A172 (cell line): Measurements from ENCODE around the gene PNMA8A. TPM values are rescaled to one million over a fixed set of nuclear protein-coding genes. Genes with fewer than 3 reads are reported as not detected.

Experiments
- DNase-seq: peaks from one replicate; pipeline ENCODE4 v3.0.0-alpha.2; 2015; ENCODE audit warnings: low spot score
- total RNA-seq: library from RNA; depleted of rRNA; stranded (reverse); fragments of >200 nt; shearing (Covaris generic); gene quantifications from 2 replicates; pipeline ENCODE4 v1.2.3, GENCODE V29; 2014

Gene PNMA8A
- total RNA-seq, 1 experiment from 2014 or later = not detected

DNA sequence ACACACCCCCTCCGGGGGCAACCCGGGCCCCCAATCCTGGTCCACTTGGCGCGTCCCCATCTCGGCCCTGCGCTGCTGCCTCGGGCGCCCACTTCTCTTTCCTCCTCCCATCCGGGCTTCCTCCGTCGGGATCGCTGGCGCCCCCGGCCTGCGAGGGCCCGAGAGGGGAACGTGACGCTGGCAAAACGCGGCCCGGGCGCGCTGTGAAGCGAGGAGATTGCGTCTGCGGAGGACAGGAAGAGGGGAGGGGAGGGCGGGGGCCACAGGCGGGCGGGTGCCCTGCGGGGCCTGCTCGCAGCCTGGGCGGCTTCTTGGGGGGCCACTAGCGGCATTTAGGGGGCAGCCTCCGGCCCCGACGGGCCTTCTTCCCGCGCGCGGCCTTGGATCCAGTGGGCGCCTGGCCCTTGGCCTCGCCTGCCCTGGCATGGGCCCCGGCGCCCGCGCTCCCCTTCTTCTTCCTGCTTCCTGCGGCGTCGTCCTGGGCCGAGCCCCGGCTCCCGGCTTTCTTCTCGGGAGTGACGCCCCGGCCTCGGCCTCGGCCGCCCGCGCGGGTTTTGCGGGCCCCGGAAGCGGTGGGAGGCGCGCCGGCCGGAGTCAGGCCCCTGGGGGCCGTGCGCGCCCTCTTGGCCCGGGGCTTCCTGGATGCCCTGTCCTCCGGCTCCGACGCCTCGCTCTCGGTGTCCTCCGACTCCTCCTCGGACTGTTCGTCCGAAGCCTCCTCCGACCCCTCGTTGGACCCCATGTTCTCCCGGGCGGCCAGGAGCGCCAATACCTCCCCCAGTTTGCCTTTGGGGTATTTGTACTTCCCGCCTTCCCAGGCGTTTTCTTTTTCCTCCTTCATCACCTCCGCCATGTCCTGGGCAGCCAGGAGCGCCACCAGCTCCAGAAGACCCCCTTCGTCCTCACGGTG lies 22.1 kb upstream of the PNMA8A start:
- no peak for DNase-seq

DNA sequence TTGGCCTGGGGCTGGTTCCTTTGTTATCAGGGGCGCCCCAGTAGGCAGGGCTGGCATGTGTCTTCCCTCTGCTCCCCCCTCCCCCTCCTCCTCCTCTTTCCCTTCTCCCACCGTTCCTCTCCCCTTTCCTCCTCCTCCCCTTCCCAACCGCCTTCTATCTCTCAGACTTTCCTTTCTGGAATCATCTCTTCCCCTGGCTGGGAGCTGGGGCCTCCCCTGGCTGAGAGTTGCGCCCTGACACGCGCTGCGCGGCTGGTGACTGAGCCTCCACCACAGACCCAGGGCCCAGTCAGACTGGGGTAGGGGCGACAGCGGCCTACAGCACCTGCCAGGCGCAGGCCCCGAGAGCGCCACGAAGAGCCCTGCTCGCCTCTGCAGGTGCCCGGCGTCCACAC lies 21.5 kb upstream of the PNMA8A start:
- no peak for DNase-seq

DNA sequence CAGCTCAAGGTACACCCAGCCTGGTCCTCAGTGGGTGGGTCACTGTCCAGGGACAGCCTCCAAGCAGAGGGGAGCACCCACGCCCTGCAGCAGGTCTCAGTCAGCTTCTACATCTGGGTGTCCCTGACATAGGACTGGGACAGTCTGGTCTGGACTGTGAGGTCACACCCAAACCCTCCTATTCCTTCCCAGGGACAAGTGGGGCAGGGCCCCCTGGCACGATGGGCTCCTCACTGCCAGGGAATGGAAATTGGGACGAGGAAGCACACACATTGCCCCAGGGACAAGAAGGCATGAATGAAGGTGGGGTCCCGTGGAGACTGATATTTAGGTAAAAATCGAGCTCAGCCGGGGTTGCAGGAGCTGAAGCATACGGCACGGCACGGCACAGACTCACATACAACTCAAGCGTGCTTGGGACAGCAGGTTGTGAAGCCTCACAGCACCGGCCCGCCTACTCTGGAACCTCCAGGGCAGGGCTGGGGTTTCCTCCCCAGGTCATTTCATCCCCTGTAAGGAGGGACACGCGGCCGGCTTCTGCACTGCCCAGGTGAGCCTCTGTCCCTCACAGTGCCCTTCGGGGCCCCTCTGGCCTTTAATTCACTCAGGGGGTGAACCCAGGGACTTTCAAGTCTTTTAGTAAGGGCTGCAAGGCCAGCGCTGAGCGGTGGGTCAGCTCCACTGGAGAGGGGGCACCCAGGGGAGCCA lies 20.8 kb upstream of the PNMA8A start:
- DNase-seq = no peak

- no peak for DNase-seq
These were observed 19.4 kb upstream of the PNMA8A start for GRCh38 chr19:46490774-46491173.

DNA sequence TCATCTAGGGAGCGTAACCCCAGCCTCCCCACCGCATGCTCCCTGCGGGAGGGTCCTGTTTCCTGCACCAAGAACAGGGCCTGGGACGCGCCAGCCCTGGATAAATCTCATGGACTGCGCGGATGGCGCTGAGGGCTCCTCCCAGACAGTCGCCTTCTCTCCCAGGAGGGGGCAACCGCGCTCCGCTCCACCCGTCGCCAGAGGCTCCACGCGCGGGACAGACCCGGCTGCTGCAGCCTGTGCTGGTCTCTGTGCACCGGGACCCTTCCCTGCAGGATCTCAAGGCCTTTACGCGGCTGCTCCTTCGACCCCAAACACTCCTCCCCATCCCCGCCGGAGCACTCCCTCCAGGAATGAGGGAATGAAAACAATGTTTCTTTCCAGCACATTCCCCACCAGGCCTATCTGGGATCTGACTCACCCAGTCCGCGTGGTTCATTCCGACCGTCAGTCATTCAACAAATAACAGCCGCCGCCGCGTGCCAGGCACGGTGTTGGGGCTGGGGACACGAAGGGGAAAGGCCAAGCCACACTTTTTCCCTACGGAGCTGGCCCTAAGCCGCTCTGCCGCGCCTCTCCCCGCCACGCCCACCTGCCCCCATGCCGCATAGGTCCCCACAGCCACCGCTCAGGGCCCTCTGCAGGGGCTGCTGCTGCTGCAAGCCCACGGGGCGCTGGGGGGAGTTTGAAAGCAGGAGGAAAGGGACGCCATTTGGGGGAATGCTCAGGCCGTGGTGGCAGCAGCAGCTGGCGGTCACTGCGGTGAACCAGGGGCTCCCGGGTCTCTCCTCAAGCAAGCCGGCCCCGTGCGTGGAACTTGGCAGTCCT lies 18.3 kb upstream of the PNMA8A start:
- DNase-seq = no peak

DNA sequence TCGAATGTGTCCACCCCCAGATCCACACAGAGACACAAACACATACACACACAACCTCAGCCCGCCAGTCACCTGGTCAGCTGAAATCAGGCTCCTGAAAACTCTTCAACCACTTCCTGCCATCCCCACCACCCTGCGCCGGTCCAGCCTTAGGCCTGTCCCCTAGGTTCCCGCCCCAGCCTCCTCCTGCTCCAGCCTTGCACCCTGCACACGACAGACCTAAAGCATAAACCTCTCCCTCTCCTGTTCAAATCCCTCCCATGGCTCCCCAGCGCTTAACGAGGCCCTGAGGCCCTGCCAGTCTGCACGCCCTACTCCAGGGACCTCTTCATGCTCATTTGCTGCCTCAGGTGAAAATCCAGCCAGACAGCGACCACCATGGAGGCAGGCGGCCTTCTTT lies 17.2 kb upstream of the PNMA8A start:
- no peak for DNase-seq

DNA sequence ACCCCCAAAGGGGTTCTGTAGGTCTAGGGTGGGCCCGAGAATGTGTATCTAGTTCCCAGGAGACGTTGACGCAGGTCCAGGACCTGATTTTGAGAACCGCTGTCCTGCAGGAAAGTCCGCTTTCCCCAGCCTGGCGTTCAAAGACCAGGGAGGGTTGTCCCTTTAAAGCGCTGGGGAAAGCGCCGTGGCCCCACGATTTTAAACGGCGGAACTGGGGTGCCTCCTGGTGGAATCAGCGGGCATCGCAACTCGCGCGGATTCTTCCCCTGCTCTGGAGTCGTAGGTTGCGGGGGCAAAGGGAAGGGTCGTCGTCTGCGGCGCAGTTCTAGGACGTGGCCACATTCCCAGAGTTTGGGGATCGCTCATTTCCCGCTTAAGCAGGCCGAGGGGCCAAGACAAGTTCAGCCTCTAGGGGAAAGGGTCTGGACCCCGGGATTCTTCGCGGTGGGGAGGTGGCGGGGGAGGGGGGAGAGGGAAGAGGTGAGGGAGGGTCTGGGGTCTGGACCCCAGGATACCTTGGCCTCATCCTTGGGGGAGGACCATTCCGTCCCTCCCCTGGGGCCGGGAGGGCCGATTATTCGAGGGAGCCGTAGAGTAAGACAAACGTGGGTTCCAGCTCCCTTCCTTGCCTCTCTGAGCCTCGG lies 16.6 kb upstream of the PNMA8A start:
- peak; percentile 36 for DNase-seq

DNA sequence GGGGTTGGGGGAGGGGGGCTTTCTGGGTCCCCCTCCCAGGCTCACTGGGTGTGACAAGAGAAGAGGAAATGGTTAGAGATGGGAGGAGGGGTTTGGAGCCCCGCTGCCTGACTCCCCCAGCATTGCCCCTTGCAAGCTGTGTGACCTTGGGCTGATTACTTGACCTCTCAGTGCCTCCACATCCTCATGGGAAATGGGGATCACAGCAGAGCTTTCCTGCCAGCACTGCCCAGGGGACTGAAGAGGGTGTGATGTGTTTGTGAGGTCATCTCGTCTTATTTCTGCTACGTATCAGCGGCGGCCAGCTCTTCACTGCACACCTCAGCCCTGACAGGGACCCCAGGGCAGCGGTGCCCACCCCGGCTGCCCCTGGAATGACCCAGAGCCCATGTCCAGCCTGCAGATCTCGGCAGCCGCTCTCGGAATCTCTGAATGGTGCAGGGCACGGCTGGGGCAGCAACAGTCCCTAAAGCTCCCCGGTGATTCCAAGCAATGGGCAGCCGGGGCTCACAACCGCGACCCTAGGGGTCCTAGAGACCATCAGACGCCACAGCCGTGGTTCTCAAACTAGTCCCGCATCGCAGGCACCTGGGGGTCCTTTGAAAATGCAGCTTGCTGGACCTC lies 15.9 kb upstream of the PNMA8A start:
- no peak for DNase-seq

- no peak for DNase-seq
These were observed 15.0 kb upstream of the PNMA8A start for GRCh38 chr19:46486358-46486757.

DNA sequence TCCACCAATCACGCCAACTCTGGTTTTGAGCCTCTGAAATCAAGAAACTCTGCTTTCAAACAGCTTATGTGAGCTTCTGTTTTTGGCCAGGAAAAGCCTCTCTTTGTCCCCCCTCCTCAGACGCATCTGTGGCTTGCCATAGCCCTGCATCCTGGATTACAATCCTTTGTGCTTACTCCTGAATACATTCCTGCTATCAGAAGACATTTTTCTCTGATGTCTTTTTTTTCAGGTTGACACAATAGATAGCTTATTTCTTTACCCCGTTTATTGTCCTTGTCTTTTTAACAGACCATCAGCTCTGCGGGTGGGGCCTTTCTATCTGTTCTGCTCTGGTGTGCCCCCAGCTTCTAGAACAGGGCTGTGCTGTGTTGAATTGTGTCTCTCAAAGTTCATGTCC lies 13.3 kb upstream of the PNMA8A start:
- no peak for DNase-seq

GRCh38 chr19:46482631-46483030 lies 11.3 kb upstream of the PNMA8A start:
- no peak for DNase-seq

DNA sequence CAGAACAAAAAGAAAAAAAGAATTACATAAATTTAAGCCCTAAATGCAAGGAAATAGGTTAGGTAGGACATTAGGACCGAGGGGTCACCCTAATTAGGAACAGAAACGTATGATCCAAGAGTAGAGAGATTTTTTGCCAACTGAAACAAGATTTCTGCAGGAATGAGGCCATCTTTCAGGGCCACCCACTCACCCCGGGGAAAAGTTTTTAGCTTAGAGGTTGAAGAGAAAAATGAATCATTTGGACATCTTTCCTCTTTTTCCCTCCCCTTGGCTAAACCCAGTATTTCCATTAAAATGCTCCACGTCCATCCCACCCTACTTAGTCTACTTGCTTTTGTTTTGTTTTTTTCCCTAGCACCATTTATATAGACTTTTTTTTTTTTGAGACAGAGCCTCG lies 10.6 kb upstream of the PNMA8A start:
- DNase-seq = no peak

- no peak for DNase-seq
These were observed 10.0 kb upstream of the PNMA8A start for GRCh38 chr19:46481223-46481848.

DNA sequence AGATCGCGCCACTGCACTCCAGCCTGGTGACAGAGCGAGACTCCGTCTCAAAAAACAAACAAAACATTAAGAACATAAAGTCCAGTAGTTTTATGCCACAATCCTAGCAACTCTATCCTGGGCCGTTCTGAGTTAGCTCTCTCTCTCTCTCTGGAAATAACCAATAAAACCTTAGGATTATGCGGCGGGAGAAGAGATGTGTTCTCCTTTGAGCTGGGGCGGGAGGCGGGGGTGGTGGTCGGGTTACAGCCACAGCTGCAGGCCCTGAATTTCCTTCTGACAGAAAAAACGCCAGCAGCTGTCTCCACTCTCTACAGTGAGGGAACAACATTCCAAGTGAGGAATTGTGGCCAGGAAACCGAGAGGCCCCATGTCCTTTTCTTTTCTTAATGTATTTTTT lies 9.1 kb upstream of the PNMA8A start:
- no peak for DNase-seq

GRCh38 chr19:46478356-46478986 lies 7.1 kb upstream of the PNMA8A start:
- DNase-seq = no peak

DNA sequence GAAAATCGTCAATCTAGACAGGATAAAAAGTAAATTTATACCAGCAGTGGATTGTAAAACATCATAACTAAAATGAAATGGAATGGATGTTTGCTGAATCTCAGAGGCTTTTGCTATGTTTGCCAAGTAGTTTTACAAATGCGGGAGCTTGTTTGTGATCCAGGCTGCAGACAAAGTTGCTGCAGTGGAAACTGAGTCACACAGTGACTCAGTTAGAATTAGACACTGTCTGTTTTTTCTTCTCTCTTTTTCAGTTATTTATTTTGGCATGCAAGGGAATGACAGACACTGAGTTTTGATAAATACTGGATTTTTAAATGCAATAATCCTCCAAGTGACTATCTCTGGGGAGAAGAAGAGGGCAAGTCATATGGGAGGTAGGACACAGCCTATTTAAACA lies 4.6 kb upstream of the PNMA8A start:
- DNase-seq = no peak

DNA sequence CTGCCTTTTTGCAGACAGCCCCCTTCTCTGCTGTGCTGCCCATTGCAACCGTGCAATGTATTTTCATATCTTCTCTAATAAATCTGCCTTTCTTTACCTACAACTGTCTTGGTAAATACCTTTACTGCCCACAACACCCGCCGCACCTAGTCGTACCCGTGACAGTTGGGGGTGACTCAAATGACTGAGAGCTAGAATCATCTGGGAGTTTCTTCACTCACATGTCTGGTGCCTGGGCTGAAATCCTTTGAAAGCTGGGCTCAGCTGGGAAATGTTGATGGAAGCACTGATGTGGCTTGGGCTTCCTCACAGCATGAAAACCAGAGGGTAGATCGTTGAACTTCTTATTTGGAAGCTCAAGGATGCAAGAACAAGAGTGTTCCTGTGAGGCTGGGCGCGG lies 2.8 kb upstream of the PNMA8A start:
- DNase-seq = no peak

- DNase-seq = no peak
These were observed 1.2 kb upstream of the PNMA8A start for GRCh38 chr19:46472592-46472991.

DNA sequence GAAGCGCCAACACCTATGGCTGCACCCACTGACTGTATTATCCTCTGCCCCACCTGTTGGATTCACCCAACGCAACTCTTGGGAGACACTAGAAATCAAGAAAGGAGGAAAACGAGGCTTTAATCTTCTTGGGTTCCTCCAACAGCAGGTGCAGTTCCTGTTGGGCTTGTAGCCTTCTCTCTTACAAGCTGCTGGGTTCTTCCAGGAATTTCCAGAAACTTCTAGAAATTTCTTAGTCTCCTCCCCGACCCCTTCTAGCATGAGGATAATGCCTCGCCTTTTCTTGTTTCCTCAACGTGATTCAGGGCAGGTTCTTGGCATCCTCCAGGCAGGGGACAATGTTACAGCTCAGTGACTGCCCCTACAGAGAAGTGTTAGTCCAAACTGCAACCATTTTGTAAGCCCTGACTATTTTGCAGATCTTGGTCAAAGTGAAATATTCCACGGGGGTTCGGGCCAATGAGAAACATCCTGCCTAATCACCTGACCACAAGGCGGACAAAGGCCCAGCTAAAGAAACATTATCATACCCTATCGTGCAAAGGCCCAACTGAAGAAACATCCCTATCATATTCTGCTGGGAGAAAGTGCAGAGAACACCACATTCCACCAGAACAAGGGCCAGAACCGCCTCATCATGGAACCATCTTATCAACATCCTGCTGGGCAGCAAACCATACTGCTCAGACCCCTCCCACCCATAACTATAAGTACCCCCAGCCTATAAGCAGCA lies 614 bp upstream of the PNMA8A start:
- no peak for DNase-seq

DNA sequence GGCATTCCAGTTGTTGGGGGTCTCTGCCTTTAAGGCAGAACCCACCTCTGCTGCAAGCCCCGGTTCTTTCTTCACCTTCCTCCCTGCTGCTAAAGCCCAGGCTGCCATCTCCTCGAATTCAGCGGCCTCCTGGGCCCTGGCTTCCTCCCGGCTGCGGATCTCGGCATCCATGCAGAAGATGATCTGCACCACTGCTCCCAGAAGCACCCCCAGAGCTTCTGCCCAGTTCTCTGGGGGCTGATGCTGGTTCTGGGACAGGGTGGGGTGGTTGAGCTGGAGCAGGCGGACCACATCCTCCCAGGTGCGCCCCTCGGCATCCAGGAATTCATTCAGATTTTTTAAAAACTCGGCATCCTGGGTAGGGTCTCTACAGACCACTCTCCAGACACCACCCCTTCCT lies 987 bp downstream of the PNMA8A start:
- DNase-seq = no peak
